Stimulated activated CD4-positive, alpha-beta T cell treated with anti-CD3 and anti-CD28 coated beads, Interleukin-15, amount 100 ng/mL, for 24 hours (primary cell): ENCODE data around the gene PRPH.
A peak's percentile ranks its signal among the peaks of the same experiment; 100 is the strongest.

Experiments used
- DNase-seq: peaks from one replicate; pipeline ENCODE4 v3.0.0-alpha.2; 2020

Gene PRPH

GRCh38 chr12:49334681-49335080 lies 39.7 kb downstream of the PRPH start:
- no peak for DNase-seq

- no peak for DNase-seq
Measured at GRCh38 chr12:49335118-49335954, 40.4 kb downstream of the PRPH start.

GRCh38 chr12:49335955-49336644 lies 41.2 kb downstream of the PRPH start:
- DNase-seq = no peak

GRCh38 chr12:49336645-49337584 lies 42.0 kb downstream of the PRPH start, which contains the start of gene C1QL4:
C1QL4 (minus strand) TSS chr12:49337188; CDS start chr12:49336477, 711 bp downstream.
- DNase-seq = peak; percentile 92

GRCh38 chr12:49338830-49339463 lies 44.0 kb downstream of the PRPH start:
- no peak for DNase-seq

- no peak for DNase-seq
Measured at GRCh38 chr12:49339464-49339861, 44.5 kb downstream of the PRPH start.

- DNase-seq = no peak
Measured at GRCh38 chr12:49340095-49340870, 45.3 kb downstream of the PRPH start.

GRCh38 chr12:49340971-49341776 lies 46.2 kb downstream of the PRPH start:
- no peak for DNase-seq

- no peak for DNase-seq
Measured at GRCh38 chr12:49341777-49342065, 46.8 kb downstream of the PRPH start.

- peak; percentile 91 for DNase-seq
Measured at GRCh38 chr12:49342066-49342913, 47.3 kb downstream of the PRPH start.

- peak; percentile 62 for DNase-seq
Measured at GRCh38 chr12:49342914-49343731, 48.2 kb downstream of the PRPH start.

GRCh38 chr12:49344486-49345050 lies 49.6 kb downstream of the PRPH start:
- no peak for DNase-seq

- DNase-seq = peak; percentile 39
Measured at GRCh38 chr12:49345051-49345824, 50.3 kb downstream of the PRPH start.

GRCh38 chr12:49345825-49346658 lies 51.1 kb downstream of the PRPH start:
- DNase-seq = peak; percentile 30

GRCh38 chr12:49346659-49347310 lies 51.8 kb downstream of the PRPH start, which contains the start of gene DNAJC22:
DNAJC22 (plus strand) TSS chr12:49346888; CDS start chr12:49348873, 1,985 bp downstream.
- DNase-seq = peak; percentile 47
